ENCODE data around the gene EAF1. TPM values are rescaled to one million over a fixed set of nuclear protein-coding genes. Genes with fewer than 3 reads are reported as not detected.

EAF1 gene
- total and polyA plus RNA-seq, 2 donors (not counting 1 experiment from before 2014, with no cell fraction given): 11.1 to 22.6 TPM

- Histone ChIP-seq H4K20me1 (ENCODE audit: control insufficient read depth, extremely low read depth, insufficient read depth, low read length) (no peaks in the 10 kb centered on the region), H2AFZ (ENCODE audit: low read length) (no peak overlapping the region), H3K9ac (ENCODE audit: insufficient read depth, low read length) (no peak overlapping the region), H3K36me3 (ENCODE audit: control insufficient read depth, insufficient read depth, low read length) (no peaks in the 10 kb centered on the region), H3K27me3 (ENCODE audit: control insufficient read depth, insufficient read depth, low read length) (no peaks in the 10 kb centered on the region), H3K4me1 (ENCODE audit: control insufficient read depth, extremely low read depth, insufficient read depth, low read length) (no peaks in the 10 kb centered on the region), H3K4me3 (replicated peaks in 1 of 4; ENCODE audit: control extremely low read depth in 1 of 4, insufficient read depth in 1 of 4, low read depth in 3 of 4, low read length in 4 of 4) (no peak overlapping the region), H3K4me2 (ENCODE audit: extremely low read depth, insufficient read depth, low read length) (no peak overlapping the region), H3K9me3 (ENCODE audit: control insufficient read depth, insufficient read depth, low read depth, low read length) (no peaks in the 10 kb centered on the region), H3K27ac (ENCODE audit: insufficient read depth, low read length) (no peak overlapping the region), H3K79me2 (ENCODE audit: control insufficient read depth, insufficient read depth, low read length) (no peaks in the 10 kb centered on the region)
- DNase-seq (ENCODE audit: low read depth in 2 of 2): no peak
- TF ChIP-seq CTCF (conservative IDR thresholded peaks at IDR 0.05 in 1 of 2, IDR thresholded peaks at IDR 0.05 in 1 of 2; ENCODE audit: low read depth in 1 of 2, low read length in 2 of 2) (no peak), EZH2 (IDR thresholded peaks at IDR 0.05; ENCODE audit: low read length, missing control alignments) (no peak)
Observed at GRCh38 chr3:15486979-15487378, 59.6 kb downstream of the EAF1 start.

- Histone ChIP-seq H3K4me3 (replicated peaks in 1 of 4; ENCODE audit: control extremely low read depth in 1 of 4, insufficient read depth in 1 of 4, low read depth in 3 of 4, low read length in 4 of 4) (no peak overlapping the region), H4K20me1 (ENCODE audit: control insufficient read depth, extremely low read depth, insufficient read depth, low read length) (no peaks in the 10 kb centered on the region), H3K9ac (ENCODE audit: insufficient read depth, low read length) (no peak overlapping the region), H3K4me2 (ENCODE audit: extremely low read depth, insufficient read depth, low read length) (no peak overlapping the region), H3K9me3 (ENCODE audit: control insufficient read depth, insufficient read depth, low read depth, low read length) (no peaks in the 10 kb centered on the region), H2AFZ (ENCODE audit: low read length) (no peak overlapping the region), H3K27ac (ENCODE audit: insufficient read depth, low read length) (no peak overlapping the region), H3K36me3 (ENCODE audit: control insufficient read depth, insufficient read depth, low read length) (no peaks in the 10 kb centered on the region), H3K79me2 (ENCODE audit: control insufficient read depth, insufficient read depth, low read length) (no peaks in the 10 kb centered on the region), H3K27me3 (ENCODE audit: control insufficient read depth, insufficient read depth, low read length) (no peaks in the 10 kb centered on the region), H3K4me1 (ENCODE audit: control insufficient read depth, extremely low read depth, insufficient read depth, low read length) (no peaks in the 10 kb centered on the region)
- TF ChIP-seq EZH2 (IDR thresholded peaks at IDR 0.05; ENCODE audit: low read length, missing control alignments) (no peak), CTCF (conservative IDR thresholded peaks at IDR 0.05 in 1 of 2, IDR thresholded peaks at IDR 0.05 in 1 of 2; ENCODE audit: low read depth in 1 of 2, low read length in 2 of 2) (no peak)
- DNase-seq (ENCODE audit: low read depth in 2 of 2): no peak
Observed at GRCh38 chr3:15488002-15488401, 60.6 kb downstream of the EAF1 start.

GRCh38 chr3:15490158-15490557 lies 62.8 kb downstream of the EAF1 start:
- Histone ChIP-seq H2AFZ (ENCODE audit: low read length) (no peak overlapping the region), H3K27me3 (ENCODE audit: control insufficient read depth, insufficient read depth, low read length) (peaks cover 2% of the 10 kb centered on the region), H3K79me2 (ENCODE audit: control insufficient read depth, insufficient read depth, low read length) (no peaks in the 10 kb centered on the region), H3K27ac (ENCODE audit: insufficient read depth, low read length) (no peak overlapping the region), H3K9me3 (ENCODE audit: control insufficient read depth, insufficient read depth, low read depth, low read length) (no peaks in the 10 kb centered on the region), H3K9ac (ENCODE audit: insufficient read depth, low read length) (no peak overlapping the region), H3K4me3 (replicated peaks in 1 of 4; ENCODE audit: control extremely low read depth in 1 of 4, insufficient read depth in 1 of 4, low read depth in 3 of 4, low read length in 4 of 4) (no peak overlapping the region), H4K20me1 (ENCODE audit: control insufficient read depth, extremely low read depth, insufficient read depth, low read length) (no peaks in the 10 kb centered on the region), H3K4me1 (ENCODE audit: control insufficient read depth, extremely low read depth, insufficient read depth, low read length) (no peaks in the 10 kb centered on the region), H3K4me2 (ENCODE audit: extremely low read depth, insufficient read depth, low read length) (no peak overlapping the region), H3K36me3 (ENCODE audit: control insufficient read depth, insufficient read depth, low read length) (no peaks in the 10 kb centered on the region)
- no peak for TF ChIP-seq CTCF (conservative IDR thresholded peaks at IDR 0.05 in 1 of 2, IDR thresholded peaks at IDR 0.05 in 1 of 2; ENCODE audit: low read depth in 1 of 2, low read length in 2 of 2)
- no peak for TF ChIP-seq EZH2 (IDR thresholded peaks at IDR 0.05; ENCODE audit: low read length, missing control alignments)
- DNase-seq (ENCODE audit: low read depth in 2 of 2): no peak
